ENCODE data around the gene PLAGL2. TPM values are rescaled to one million over a fixed set of nuclear protein-coding genes. Genes with fewer than 3 reads are reported as not detected.

The PLAGL2 gene
- total and polyA plus RNA-seq, 2 of the 8 experiments (the other 6 are each of a cell fraction or from before 2014, with no cell fraction given) = 20.6 to 25.4 TPM

DNA sequence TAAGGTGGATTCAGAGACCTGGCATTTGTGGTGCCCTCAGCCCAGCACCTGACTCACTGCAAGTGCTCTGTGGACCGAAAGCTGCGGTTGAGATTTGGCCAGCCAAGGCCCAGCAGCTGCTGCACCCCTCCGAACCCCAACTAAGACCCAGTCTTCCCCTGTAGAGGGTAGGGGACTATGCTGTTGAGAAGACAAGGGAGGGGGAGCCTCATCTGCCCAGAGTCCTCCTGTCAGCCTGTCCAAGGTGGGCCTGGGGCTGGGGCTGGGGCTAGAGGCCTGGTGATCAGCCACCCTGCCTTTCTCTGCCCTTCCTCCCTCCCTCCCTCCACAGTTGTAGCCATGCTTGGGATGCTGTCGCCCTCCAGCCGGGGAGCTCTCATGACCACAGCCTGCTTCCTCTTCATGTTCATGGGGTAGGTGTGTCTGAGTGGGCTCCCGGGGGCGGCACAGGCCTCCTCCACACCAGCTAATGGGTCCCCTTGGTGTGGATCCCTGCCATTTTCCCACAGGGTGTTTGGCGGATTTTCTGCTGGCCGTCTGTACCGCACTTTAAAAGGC lies 57.2 kb downstream of the PLAGL2 start:
- DNase-seq (ENCODE audit: low read depth in 1 of 2, low spot score in 2 of 2) (no peak), FAIRE-seq (no peak)
- H4K20me1 ChIP-seq (replicated peaks in 1 of 2; ENCODE audit: control insufficient read depth in 1 of 2, insufficient read depth in 2 of 2, low read length in 2 of 2) = peaks cover 2 to 4% of the 10 kb centered on the region in 2 experiments
- no peak overlapping the region for H3K14ac ChIP-seq (ENCODE audit: insufficient read length)
- H2AK5ac ChIP-seq (ENCODE audit: low read depth, low read length) = no peak overlapping the region
- peaks cover 30 to 52% (median 41%) of the 10 kb centered on the region in 4 experiments for H3K36me3 ChIP-seq (ENCODE audit: control insufficient read depth in 2 of 4, insufficient read depth in 4 of 4, low read length in 3 of 4)
- no peak overlapping the region for H3K9ac ChIP-seq (replicated peaks in 1 of 4; ENCODE audit: extremely low read depth in 1 of 4, low read depth in 3 of 4, low read length in 3 of 4)
- H3K27me3 ChIP-seq (replicated peaks in 1 of 4; ENCODE audit: control insufficient read depth in 3 of 4, extremely low read depth in 1 of 4, insufficient read depth in 3 of 4, low read length in 3 of 4) = no peaks in the 10 kb centered on the region
- H4K5ac ChIP-seq (ENCODE audit: insufficient read length, low read depth, low read length) = no peak overlapping the region
- no peak overlapping the region for H2AFZ ChIP-seq (ENCODE audit: low read length)
- no peaks in the 10 kb centered on the region for H3K9me3 ChIP-seq (ENCODE audit: insufficient read depth in 2 of 2, low read depth in 1 of 2, low read length in 1 of 2)
- no peak overlapping the region for H3K4ac ChIP-seq (replicated peaks; ENCODE audit: insufficient read length, low read depth, low read length)
- TF ChIP-seq BCL11A (IDR thresholded peaks at IDR 0.05; ENCODE audit: low read depth in 2 of 2, low read length in 2 of 2) = no peak
- TF ChIP-seq, protein P1, sequence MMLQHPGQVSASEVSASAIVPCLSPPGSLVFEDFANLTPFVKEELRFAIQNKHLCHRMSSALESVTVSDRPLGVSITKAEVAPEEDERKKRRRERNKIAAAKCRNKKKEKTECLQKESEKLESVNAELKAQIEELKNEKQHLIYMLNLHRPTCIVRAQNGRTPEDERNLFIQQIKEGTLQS (IDR thresholded peaks at IDR 0.05; ENCODE audit: insufficient read depth, low read depth, low read length) = no peak
- TF ChIP-seq TBP (IDR thresholded peaks at IDR 0.05; ENCODE audit: low read depth, low read length) = no peak
- TF ChIP-seq CHD2 (IDR thresholded peaks at IDR 0.05; ENCODE audit: low read length) = no peak
- no peak for TF ChIP-seq TAF7 (optimal IDR thresholded peaks at IDR 0.05; ENCODE audit: borderline replicate concordance, low read depth, low read length)
- TF ChIP-seq KDM4A (IDR thresholded peaks at IDR 0.05; ENCODE audit: low read depth, low read length, severe bottlenecking) = no peak
- TF ChIP-seq, protein P2, sequence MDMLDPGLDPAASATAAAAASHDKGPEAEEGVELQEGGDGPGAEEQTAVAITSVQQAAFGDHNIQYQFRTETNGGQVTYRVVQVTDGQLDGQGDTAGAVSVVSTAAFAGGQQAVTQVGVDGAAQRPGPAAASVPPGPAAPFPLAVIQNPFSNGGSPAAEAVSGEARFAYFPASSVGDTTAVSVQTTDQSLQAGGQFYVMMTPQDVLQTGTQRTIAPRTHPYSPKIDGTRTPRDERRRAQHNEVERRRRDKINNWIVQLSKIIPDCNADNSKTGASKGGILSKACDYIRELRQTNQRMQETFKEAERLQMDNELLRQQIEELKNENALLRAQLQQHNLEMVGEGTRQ (IDR thresholded peaks at IDR 0.05; ENCODE audit: low read length) = no peak
- no peak for TF ChIP-seq GABPA (IDR thresholded peaks at IDR 0.05; ENCODE audit: borderline replicate concordance, insufficient read depth, low read length)
- TF ChIP-seq NANOG (IDR thresholded peaks at IDR 0.05; ENCODE audit: insufficient read depth, low read depth, low read length, poor library complexity, severe bottlenecking) = no peak
- TF ChIP-seq CBX5 (IDR thresholded peaks at IDR 0.05; ENCODE audit: low read depth, low read length) = no peak
- no peak overlapping the region for H4K8ac ChIP-seq (ENCODE audit: extremely low read depth, insufficient read depth, low read length)
- no peak overlapping the region for H3K27ac ChIP-seq (ENCODE audit: low read depth, low read length)
- no peak overlapping the region for H3K4me2 ChIP-seq (ENCODE audit: insufficient read depth in 1 of 2, low read depth in 2 of 2, low read length in 2 of 2)
- H3K79me1 ChIP-seq (ENCODE audit: low read depth, low read length) = no peaks in the 10 kb centered on the region
- 91% methylated on average over 10 of the region's 10 CpGs; no CpG with 5 or more reads in 1 of the 2 experiments for WGBS, 2 experiments (ENCODE audit: extremely low coverage in 1 of 2, insufficient coverage in 1 of 2, insufficient read length in 1 of 2, insufficient replicate concordance in 2 of 2, low coverage in 1 of 2, low lambda C conversion rate in 2 of 2, missing lambda C conversion rate in 1 of 2)
- H2BK5ac ChIP-seq (ENCODE audit: low read depth, low read length) = no peak overlapping the region
- H2BK15ac ChIP-seq (ENCODE audit: low read length) = no peak overlapping the region
- H3K23me2 ChIP-seq (ENCODE audit: low read depth, low read length) = no peaks in the 10 kb centered on the region
- no peak overlapping the region for H3K23ac ChIP-seq (ENCODE audit: insufficient read length)
- H3K18ac ChIP-seq (ENCODE audit: extremely low read depth, low read length) = no peak overlapping the region
- no peak overlapping the region for H4K91ac ChIP-seq (replicated peaks; ENCODE audit: insufficient read length, low read length)
- ChIA-PET POLR2A (ENCODE audit: partially characterized antibody) (no interaction called here), CTCF (ENCODE audit: partially characterized antibody) (interaction anchor here (1.0 to 1.4 kb wide), 2 partner anchors 298 to 327 kb away, joined by 4 read pairs; no protein-coding TSS in a partner anchor)
- no peak overlapping the region for H2BK12ac ChIP-seq (ENCODE audit: low read depth, low read length)
- no peaks in the 10 kb centered on the region; a peak in 1 of 7 replicates for H3K4me1 ChIP-seq (replicated peaks in 1 of 4; ENCODE audit: control insufficient read depth in 3 of 4, insufficient read depth in 4 of 4, low read length in 3 of 4)
- H3K79me2 ChIP-seq (ENCODE audit: control insufficient read depth in 1 of 2, insufficient read depth in 2 of 2, low read length in 2 of 2) = no peaks in the 10 kb centered on the region
- H3K56ac ChIP-seq (replicated peaks; ENCODE audit: insufficient read length, low read depth, low read length) = no peak overlapping the region
- H3K4me3 ChIP-seq (ENCODE audit: extremely low read depth in 1 of 4, insufficient read depth in 2 of 4, low read depth in 3 of 4, low read length in 4 of 4) = no peak overlapping the region
- H2BK120ac ChIP-seq (replicated peaks; ENCODE audit: low read depth, low read length) = no peak overlapping the region
- H2BK20ac ChIP-seq (ENCODE audit: low read length) = no peak overlapping the region

Data from H1 (cell line).